Measurements from ENCODE around the gene KRT26. TPM values are rescaled to one million over a fixed set of nuclear protein-coding genes. Genes with fewer than 3 reads are reported as not detected.

The KRT26 gene
- total RNA-seq, 4 donors from 2014 or later, result 0.34 to 7.2 (median 1.8) TPM

GRCh38 chr17:40813804-40814203 lies 41.8 kb upstream of the KRT26 start:
- H3K36me3 ChIP-seq, result no peaks in the 10 kb centered on the region
- peaks cover 7% of the 10 kb centered on the region for H3K4me1 ChIP-seq
- TF ChIP-seq CTCF (IDR thresholded peaks at IDR 0.05), result no peak
- no peak for TF ChIP-seq POLR2A (IDR thresholded peaks at IDR 0.05)
- TF ChIP-seq EP300 (IDR thresholded peaks at IDR 0.05), result no peak
- no peak for TF ChIP-seq POLR2AphosphoS5 (IDR thresholded peaks at IDR 0.05)
- WGBS, result 51% methylated on average over 4 of the region's 4 CpGs
- H3K27me3 ChIP-seq, result peaks cover 22% of the 10 kb centered on the region
- no peaks in the 10 kb centered on the region for H3K9me3 ChIP-seq
- H3K4me3 ChIP-seq, result no peak overlapping the region
- no peak overlapping the region for H3K27ac ChIP-seq
- no peak for DNase-seq (ENCODE audit: low spot score in 2 of 2)

GRCh38 chr17:40812639-40813038 lies 40.6 kb upstream of the KRT26 start:
- peaks cover 27% of the 10 kb centered on the region for H3K27me3 ChIP-seq
- TF ChIP-seq CTCF (IDR thresholded peaks at IDR 0.05) (no peak), POLR2A (IDR thresholded peaks at IDR 0.05) (no peak), EP300 (IDR thresholded peaks at IDR 0.05) (no peak), POLR2AphosphoS5 (IDR thresholded peaks at IDR 0.05) (no peak)
- H3K4me1 ChIP-seq, result no peaks in the 10 kb centered on the region
- WGBS, result 88% methylated on average over 3 of the region's 3 CpGs
- no peak overlapping the region for H3K4me3 ChIP-seq
- H3K9me3 ChIP-seq, result no peaks in the 10 kb centered on the region
- no peaks in the 10 kb centered on the region for H3K36me3 ChIP-seq
- no peak overlapping the region for H3K27ac ChIP-seq
- DNase-seq (ENCODE audit: low spot score in 2 of 2), result no peak

GRCh38 chr17:40810494-40810893 lies 38.5 kb upstream of the KRT26 start:
- 66% methylated on average over 6 of the region's 6 CpGs for WGBS
- H3K9me3 ChIP-seq, result no peaks in the 10 kb centered on the region
- no peak overlapping the region for H3K27ac ChIP-seq
- H3K36me3 ChIP-seq, result no peaks in the 10 kb centered on the region
- peaks cover 32% of the 10 kb centered on the region for H3K27me3 ChIP-seq
- no peaks in the 10 kb centered on the region for H3K4me1 ChIP-seq
- TF ChIP-seq EP300 (IDR thresholded peaks at IDR 0.05), result no peak
- TF ChIP-seq CTCF (IDR thresholded peaks at IDR 0.05), result no peak
- TF ChIP-seq POLR2A (IDR thresholded peaks at IDR 0.05), result no peak
- no peak for TF ChIP-seq POLR2AphosphoS5 (IDR thresholded peaks at IDR 0.05)
- DNase-seq (ENCODE audit: low spot score in 2 of 2), result no peak
- no peak overlapping the region for H3K4me3 ChIP-seq

GRCh38 chr17:40809721-40810421 lies 37.9 kb upstream of the KRT26 start:
- Histone ChIP-seq H3K27me3 (peaks cover 32% of the 10 kb centered on the region), H3K9me3 (no peaks in the 10 kb centered on the region), H3K4me1 (no peaks in the 10 kb centered on the region), H3K36me3 (no peaks in the 10 kb centered on the region), H3K27ac (no peak overlapping the region), H3K4me3 (no peak overlapping the region)
- no peak for TF ChIP-seq EP300 (IDR thresholded peaks at IDR 0.05)
- no peak for TF ChIP-seq POLR2A (IDR thresholded peaks at IDR 0.05)
- no peak for TF ChIP-seq CTCF (IDR thresholded peaks at IDR 0.05)
- no peak for TF ChIP-seq POLR2AphosphoS5 (IDR thresholded peaks at IDR 0.05)
- 35% methylated on average over 2 of the region's 2 CpGs for WGBS
- DNase-seq (ENCODE audit: low spot score in 2 of 2), result no peak

- no peak for DNase-seq (ENCODE audit: low spot score in 2 of 2)
- TF ChIP-seq CTCF (IDR thresholded peaks at IDR 0.05) (no peak), POLR2AphosphoS5 (IDR thresholded peaks at IDR 0.05) (no peak), EP300 (IDR thresholded peaks at IDR 0.05) (no peak), POLR2A (IDR thresholded peaks at IDR 0.05) (no peak)
- H3K4me3 ChIP-seq, result no peak overlapping the region
- peaks cover 27% of the 10 kb centered on the region for H3K27me3 ChIP-seq
- peaks cover 3% of the 10 kb centered on the region for H3K4me1 ChIP-seq
- no peaks in the 10 kb centered on the region for H3K9me3 ChIP-seq
- H3K36me3 ChIP-seq, result no peaks in the 10 kb centered on the region
- no peak overlapping the region for H3K27ac ChIP-seq
- 80% methylated on average over 3 of the region's 3 CpGs for WGBS
Measured at GRCh38 chr17:40806131-40806530, 34.1 kb upstream of the KRT26 start.

Data from suprapubic skin (tissue), 4 donors.